GM23248 (cell line): ENCODE results near the gene ASB4. TPM values are rescaled to one million over a fixed set of nuclear protein-coding genes. Genes with fewer than 3 reads are reported as not detected.

ENCODE experiments used
- DNase-seq: peaks from one replicate; pipeline ENCODE4 v3.0.0-alpha.2; 2015
- H2AFZ ChIP-seq: fragments of 200-600 bp; sonication (generic); 2 replicates; pipeline ENCODE4 v1.6.1; 2016; ENCODE audit warnings: antibody characterized with exemption
- H3F3A ChIP-seq: fragments of 200-600 bp; sonication (generic); 2 replicates; pipeline ENCODE4 v1.6.1; 2016; ENCODE audit warnings: mild to moderate bottlenecking, antibody characterized with exemption, mixed run types; ENCODE audit not compliant: insufficient read depth
- H3K27ac ChIP-seq: fragments of 200-600 bp; sonication (generic); 2 replicates; pipeline ENCODE4 v1.5.1; 2016; ENCODE audit warnings: mild to moderate bottlenecking
- H3K27me3 ChIP-seq: fragments of 200-600 bp; sonication (generic); replicated peaks from 2 replicates; pipeline ENCODE4 v1.6.1; 2016; ENCODE audit warnings: mild to moderate bottlenecking; ENCODE audit not compliant: insufficient read depth
- H3K36me3 ChIP-seq: fragments of 200-600 bp; sonication (generic); 2 replicates; pipeline ENCODE4 v1.6.1; 2016; ENCODE audit warnings: low read depth, mild to moderate bottlenecking
- H3K4me1 ChIP-seq: fragments of 200-600 bp; sonication (generic); 2 replicates; pipeline ENCODE4 v1.6.1; 2016; ENCODE audit warnings: mild to moderate bottlenecking; ENCODE audit not compliant: insufficient read depth
- H3K4me2 ChIP-seq: fragments of 200-600 bp; sonication (generic); one replicate; pipeline ENCODE4 v1.6.1; 2016; ENCODE audit warnings: mild to moderate bottlenecking; ENCODE audit not compliant: unreplicated experiment
- H3K4me3 ChIP-seq: fragments of 200-600 bp; sonication (generic); 2 replicates; pipeline ENCODE4 v1.5.1; 2016; ENCODE audit warnings: mild to moderate bottlenecking
- H3K79me2 ChIP-seq: fragments of 200-600 bp; sonication (generic); 2 replicates; pipeline ENCODE4 v1.6.1; 2016; ENCODE audit warnings: mild to moderate bottlenecking; ENCODE audit not compliant: insufficient read depth
- H3K9ac ChIP-seq: fragments of 200-600 bp; sonication (generic); 2 replicates; pipeline ENCODE4 v1.6.1; 2016; ENCODE audit warnings: mild to moderate bottlenecking
- H3K9me2 ChIP-seq: fragments of 200-600 bp; sonication (generic); 2 replicates; pipeline ENCODE4 v1.6.1; 2016; ENCODE audit warnings: mixed run types, mild to moderate bottlenecking, moderate library complexity; ENCODE audit not compliant: insufficient read depth
- H3K9me3 ChIP-seq: fragments of 200-600 bp; sonication (generic); one replicate; pipeline ENCODE4 v1.6.1; 2017; ENCODE audit warnings: low read depth
- H4K20me1 ChIP-seq: fragments of 200-600 bp; sonication (generic); 2 replicates; pipeline ENCODE4 v1.6.0; 2016; ENCODE audit not compliant: insufficient read depth
- EZH2 ChIP-seq: fragments of 200-600 bp; sonication (generic); IDR thresholded peaks from 2 replicates; pipeline ENCODE4 v1.6.1; 2018; ENCODE audit warnings: antibody characterized with exemption, mild to moderate bottlenecking; ENCODE audit not compliant: insufficient read depth, poor library complexity, severe bottlenecking
- EZH2phosphoT487 ChIP-seq: fragments of 200-600 bp; sonication (generic); IDR thresholded peaks from 2 replicates; pipeline ENCODE4 v1.6.1; 2018; ENCODE audit warnings: antibody characterized with exemption, moderate library complexity, mild to moderate bottlenecking, low read depth; ENCODE audit not compliant: insufficient read depth
- WGBS, 2 experiments: methylation state at CpG; one replicate each; pipeline ENCODE4 v1.1.6; 2015 to 2017; ENCODE audit warnings: low lambda C conversion rate in 2 of 2, low coverage in 1 of 2; ENCODE audit errors: missing lambda C conversion rate in 2 of 2; 5-methylcytosine and 5-hydroxymethylcytosine counted together
- in situ Hi-C: fragments of 300-500 bp; cut with MboI; formaldehyde crosslinking; loops from 2 replicates; pipeline ENCODE4 v1.15.0; 2020
- polyA plus RNA-seq: library from polyadenylated mRNA; unstranded; fragments of >200 nt; fragmentation: Nextera tagmentation; extraction: Ambion mirVana; gene quantifications from 2 replicates; pipeline ENCODE4 v1.2.1, GENCODE V29; 2016
- total RNA-seq: library from RNA; depleted of rRNA; stranded (reverse); fragments of >200 nt; shearing (Covaris generic); gene quantifications from 2 replicates; pipeline ENCODE4 v1.2.3, GENCODE V29; 2014

ASB4 gene
- total and polyA plus RNA-seq, 2 experiments from 2014 or later = not detected

DNA sequence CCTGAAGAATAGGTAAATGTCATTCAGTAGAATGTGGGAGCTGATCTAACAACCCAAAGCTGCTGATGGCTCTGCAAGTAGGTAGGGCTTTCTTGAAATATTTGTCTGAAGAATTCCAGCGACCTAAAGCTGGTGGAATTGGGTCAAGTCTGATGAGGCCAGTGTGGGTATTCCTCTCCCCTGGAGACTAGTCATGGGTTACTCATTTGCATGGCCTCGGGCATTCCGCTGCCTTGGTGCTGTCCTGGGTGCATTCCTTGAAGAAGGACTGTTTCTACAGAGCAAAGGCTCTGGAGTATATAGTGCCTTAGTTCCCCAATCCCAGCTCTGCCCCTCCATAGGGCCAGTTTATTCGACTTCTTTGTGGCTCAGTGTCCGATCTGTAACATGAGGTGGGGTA is 91.4 kb downstream of the ASB4 start:
- Histone ChIP-seq H2AFZ (no peak overlapping the region), H3K4me2 (no peak overlapping the region), H4K20me1 (no peaks in the 10 kb centered on the region), H3K27me3 (no peaks in the 10 kb centered on the region), H3K4me3 (no peak overlapping the region), H3K4me1 (no peaks in the 10 kb centered on the region), H3K9me2 (no peaks in the 10 kb centered on the region), H3K79me2 (no peaks in the 10 kb centered on the region), H3F3A (no peaks in the 10 kb centered on the region), H3K36me3 (no peaks in the 10 kb centered on the region), H3K9ac (no peak overlapping the region), H3K27ac (no peak overlapping the region), H3K9me3 (no peaks in the 10 kb centered on the region)
- DNase-seq = peak; percentile 32
- no peak for TF ChIP-seq EZH2phosphoT487
- 81 to 82% methylated on average over 5 of the region's 5 CpGs for WGBS, 2 experiments
- in situ Hi-C loops = no loop called here

DNA sequence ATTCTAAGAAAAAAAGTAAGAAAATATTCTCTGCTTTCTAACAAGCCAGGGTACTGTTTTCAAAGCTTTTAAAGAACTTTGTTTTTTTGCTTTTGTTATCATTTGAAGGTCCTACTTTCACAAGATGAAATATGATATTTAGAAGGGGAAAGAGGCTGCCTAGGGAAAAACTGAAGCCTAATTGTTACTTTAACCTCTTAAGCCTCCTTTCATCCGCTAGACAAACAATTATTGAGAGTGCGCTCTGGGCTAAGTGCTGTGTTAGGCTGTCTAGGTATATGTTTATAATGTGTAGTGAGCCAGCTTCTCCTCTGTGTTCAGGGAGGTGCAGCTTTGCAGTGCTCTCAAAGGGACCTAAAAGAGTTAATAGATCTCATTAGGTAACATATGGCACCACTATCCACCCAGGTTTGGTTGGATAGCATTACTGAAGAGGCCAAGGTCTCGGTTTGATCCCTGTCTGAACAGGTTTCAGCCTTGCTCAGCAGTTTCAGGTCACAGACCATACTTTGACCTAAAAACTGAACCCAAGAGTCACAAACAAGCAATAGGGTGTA is 92.6 kb downstream of the ASB4 start:
- in situ Hi-C loops = no loop called here
- no peaks in the 10 kb centered on the region for H3K9me3 ChIP-seq

DNA sequence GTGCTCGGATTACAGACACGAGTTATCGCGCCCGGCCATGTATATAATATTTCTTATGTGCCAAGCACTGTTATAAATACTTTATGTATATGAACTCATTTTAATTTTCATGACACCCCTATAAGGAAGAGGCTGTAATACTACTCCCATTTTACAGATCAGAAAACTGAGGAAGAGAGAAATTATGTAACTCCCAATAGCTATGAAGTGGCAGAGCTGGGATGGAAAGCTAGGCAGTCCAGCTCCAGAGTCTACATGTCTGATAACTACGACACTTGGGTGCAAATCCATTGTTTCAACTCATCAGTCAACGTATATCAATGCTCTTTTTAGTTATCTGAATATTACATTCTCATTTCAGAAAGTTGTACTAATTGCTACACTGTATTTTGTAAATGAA is 93.6 kb downstream of the ASB4 start:
- 95% methylated on average over 7 of the region's 7 CpGs for WGBS, 2 experiments
- no peak for TF ChIP-seq EZH2
- no peak for TF ChIP-seq EZH2phosphoT487
- Histone ChIP-seq H3K9me2 (no peaks in the 10 kb centered on the region), H3K4me2 (no peak overlapping the region), H3K4me3 (no peak overlapping the region), H3K27me3 (no peaks in the 10 kb centered on the region), H3K9me3 (no peaks in the 10 kb centered on the region), H4K20me1 (no peaks in the 10 kb centered on the region), H3K4me1 (no peaks in the 10 kb centered on the region), H3K9ac (no peak overlapping the region), H3K36me3 (no peaks in the 10 kb centered on the region), H3K79me2 (no peaks in the 10 kb centered on the region), H2AFZ (no peak overlapping the region), H3K27ac (no peak overlapping the region), H3F3A (no peaks in the 10 kb centered on the region)
- no peak for DNase-seq
- in situ Hi-C loops = no loop called here

More for the DNA sequence above, 92.6 kb downstream of the ASB4 start:
- no peaks in the 10 kb centered on the region for H3K27me3 ChIP-seq
- no peak for DNase-seq
- no peaks in the 10 kb centered on the region for H3K4me1 ChIP-seq
- no peaks in the 10 kb centered on the region for H4K20me1 ChIP-seq
- H3K4me2 ChIP-seq = no peak overlapping the region
- H3K36me3 ChIP-seq = no peaks in the 10 kb centered on the region
- no peak overlapping the region for H3K4me3 ChIP-seq
- TF ChIP-seq EZH2phosphoT487 (no peak), EZH2 (no peak)
- no peak overlapping the region for H3K9ac ChIP-seq
- WGBS, 2 experiments = 47 to 56% methylated on average over 3 of the region's 3 CpGs
- H3K9me2 ChIP-seq = no peaks in the 10 kb centered on the region
- no peak overlapping the region for H2AFZ ChIP-seq
- no peak overlapping the region for H3K27ac ChIP-seq
- H3K79me2 ChIP-seq = no peaks in the 10 kb centered on the region
- no peaks in the 10 kb centered on the region for H3F3A ChIP-seq

DNA sequence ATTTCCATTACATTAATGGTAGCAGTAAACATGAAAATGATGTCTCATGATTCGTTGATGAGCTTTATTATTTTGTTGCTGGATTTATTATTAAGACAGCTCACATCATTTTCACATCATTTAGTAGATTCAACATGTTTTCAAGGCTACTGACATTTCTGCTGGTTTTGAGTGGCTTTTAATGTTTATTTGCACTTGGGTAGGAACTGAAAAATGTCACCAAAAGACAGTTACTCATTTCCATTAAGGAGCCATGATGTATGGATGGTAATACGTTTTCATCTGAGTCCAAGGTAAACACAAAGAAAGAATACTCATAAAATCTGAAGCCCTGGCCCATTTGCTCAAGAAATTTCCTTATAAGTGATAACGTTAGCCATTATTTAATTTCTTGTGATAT is 95.7 kb downstream of the ASB4 start:
- no peak for DNase-seq
- no peak overlapping the region for H3K4me3 ChIP-seq
- H3K36me3 ChIP-seq = no peaks in the 10 kb centered on the region
- in situ Hi-C loops = no loop called here
- no peak overlapping the region for H3K9ac ChIP-seq
- TF ChIP-seq EZH2phosphoT487 (no peak), EZH2 (no peak)
- H4K20me1 ChIP-seq = no peaks in the 10 kb centered on the region
- no peaks in the 10 kb centered on the region for H3K27me3 ChIP-seq
- H3K4me2 ChIP-seq = no peak overlapping the region
- no peaks in the 10 kb centered on the region for H3F3A ChIP-seq
- H2AFZ ChIP-seq = no peak overlapping the region
- whole genome bisulfite sequencing, 2 experiments = 43 to 49% methylated on average over 3 of the region's 3 CpGs
- no peaks in the 10 kb centered on the region for H3K9me2 ChIP-seq
- no peaks in the 10 kb centered on the region for H3K4me1 ChIP-seq
- H3K9me3 ChIP-seq = no peaks in the 10 kb centered on the region
- no peaks in the 10 kb centered on the region for H3K79me2 ChIP-seq
- no peak overlapping the region for H3K27ac ChIP-seq
